Neutrophil (primary cell): ENCODE data around the gene TM4SF18.

ENCODE experiments used
- H3K27ac ChIP-seq: fragments of 200-600 bp; sonication (generic); 2 replicates; pipeline ENCODE4 v1.5.1; 2016; ENCODE audit warnings: mild to moderate bottlenecking, moderate library complexity
- H3K27me3 ChIP-seq: fragments of 200-600 bp; sonication (generic); 2 replicates; pipeline ENCODE4 v1.6.0; 2016; ENCODE audit warnings: mild to moderate bottlenecking
- H3K36me3 ChIP-seq: fragments of 200-600 bp; sonication (generic); 2 replicates; pipeline ENCODE4 v1.5.1; 2017
- H3K4me1 ChIP-seq, 2 experiments: fragments of 200-600 bp in 1 of 2; sonication (generic) in 1 of 2; 1 replicate in 1 of 2; 2 replicates in 1 of 2; pipeline versions ENCODE4 v1.5.1 to v1.6.1; 2013 to 2016; ENCODE audit warnings: low read depth in 1 of 2, low read length in 1 of 2, mild to moderate bottlenecking in 1 of 2, moderate library complexity in 1 of 2; ENCODE audit not compliant: control insufficient read depth in 1 of 2, insufficient read depth in 1 of 2
- H3K4me3 ChIP-seq, 2 experiments: fragments of 200-600 bp in 1 of 2; sonication (generic) in 1 of 2; 1 replicate in 1 of 2; 2 replicates in 1 of 2; pipeline ENCODE4 v1.5.1; 2013 to 2016; ENCODE audit warnings: low read depth in 1 of 2, low read length in 1 of 2, mild to moderate bottlenecking in 1 of 2, moderate library complexity in 1 of 2
- H3K9me3 ChIP-seq: fragments of 200-600 bp; sonication (generic); 2 replicates; pipeline ENCODE4 v1.5.1; 2016
- CTCF ChIP-seq: fragments of 200-600 bp; sonication (generic); IDR thresholded peaks from 2 replicates; pipeline ENCODE4 v1.5.1; 2016; ENCODE audit warnings: antibody characterized with exemption

The TM4SF18 gene

DNA sequence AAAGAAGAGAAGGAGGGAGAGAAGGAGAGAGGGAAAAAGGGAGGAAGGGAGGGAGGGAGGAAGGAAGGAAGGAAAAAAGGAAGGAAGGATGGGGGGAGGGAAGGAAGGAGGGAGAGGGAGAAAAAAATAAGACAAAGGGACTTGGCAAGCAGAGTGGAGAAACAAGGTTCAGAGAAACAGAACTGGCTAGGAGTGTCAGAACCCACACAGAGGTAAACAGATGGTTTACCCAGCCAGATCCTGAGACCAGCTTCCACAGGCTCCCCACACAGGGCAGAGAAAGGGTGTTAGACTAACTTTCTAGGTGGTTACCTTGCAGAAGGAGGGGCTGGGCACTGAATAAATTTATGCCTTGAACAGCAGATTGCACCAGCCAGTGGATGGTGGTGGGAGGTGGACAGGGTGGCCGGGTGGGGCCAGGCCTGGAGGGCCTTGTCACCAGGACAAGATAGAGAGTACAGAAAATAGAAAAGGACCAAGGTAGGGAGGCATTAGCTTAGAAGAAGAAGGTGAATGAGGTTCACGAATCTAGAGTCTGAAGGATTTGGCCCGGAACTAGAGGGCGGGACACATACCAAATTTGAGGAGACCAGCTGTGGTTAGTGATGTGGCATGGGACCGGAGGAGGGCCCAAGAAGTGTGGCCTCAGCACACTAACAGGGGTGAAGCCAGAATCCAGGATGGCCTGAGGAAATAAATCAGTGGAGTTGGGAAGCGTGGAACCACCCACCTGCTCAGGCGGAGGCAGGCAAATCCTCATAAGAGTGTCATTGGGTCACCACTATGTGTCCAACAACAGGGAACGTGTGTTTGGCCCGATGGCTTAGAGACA, 45.3 kb upstream of the TM4SF18 start:
- H3K36me3 ChIP-seq = no peaks in the 10 kb centered on the region
- TF ChIP-seq CTCF = no peak
- no peak overlapping the region for H3K4me3 ChIP-seq
- no peaks in the 10 kb centered on the region for H3K4me1 ChIP-seq
- H3K27me3 ChIP-seq = peaks cover 34% of the 10 kb centered on the region
- no peak overlapping the region for H3K27ac ChIP-seq
- no peaks in the 10 kb centered on the region for H3K9me3 ChIP-seq

DNA sequence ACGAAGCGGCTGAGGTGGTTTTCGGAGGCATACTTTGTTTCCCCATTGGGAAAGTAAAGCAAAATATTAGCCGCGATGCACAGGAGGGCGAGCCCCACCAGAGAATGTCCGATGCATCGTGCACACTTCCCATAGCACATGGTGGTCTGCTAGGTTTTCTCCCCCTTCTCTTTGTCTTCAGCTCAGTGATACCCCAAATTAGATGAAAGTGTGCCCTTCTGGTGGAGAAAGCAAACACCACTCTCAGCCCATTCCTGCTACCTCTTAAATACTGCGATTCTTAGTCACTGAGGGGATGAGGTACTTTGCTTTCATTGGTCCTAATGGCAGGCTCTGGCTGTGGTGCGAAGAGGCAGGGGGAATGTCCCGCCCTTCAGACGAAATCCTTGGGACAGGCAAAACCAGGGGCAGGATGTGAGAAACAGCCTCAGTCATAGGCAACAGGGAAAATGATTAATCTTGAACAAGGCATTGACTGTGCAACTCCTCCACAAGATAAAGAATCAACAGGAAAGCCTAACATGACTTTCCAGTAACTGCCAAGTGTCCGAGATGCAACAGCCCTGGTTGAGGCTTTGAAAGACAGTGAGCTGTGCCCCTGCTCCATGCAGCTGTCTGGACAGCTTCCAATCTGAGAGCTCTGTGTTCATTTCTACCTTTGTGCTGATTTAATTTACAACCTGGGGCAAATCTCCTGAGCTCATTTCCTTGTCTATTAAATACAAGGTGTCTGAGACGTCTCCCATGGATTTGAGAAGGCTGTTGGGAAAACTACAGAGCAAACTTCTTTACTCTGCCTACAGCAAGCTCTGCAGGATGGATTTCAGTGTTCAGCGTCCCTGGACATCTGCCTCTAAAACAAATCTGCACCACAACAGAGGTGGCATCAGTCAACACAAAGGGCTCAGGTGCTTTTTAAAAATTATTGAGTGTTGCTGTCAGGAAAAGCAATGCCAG, 44.2 kb upstream of the TM4SF18 start, which contains the start of gene TM4SF1:
TSS of gene TM4SF1 (minus strand) at position 242 of the 957 bp plus-strand sequence. CDS start at position 140, 102 bp downstream.
- Histone ChIP-seq H3K4me3 (no peak within 1 kb of the TSS), H3K27me3 (peaks cover 34% of the 10 kb centered on the region), H3K27ac (peak within 1 kb of the TSS; percentile 11), H3K9me3 (no peaks in the 10 kb centered on the region), H3K36me3 (no peaks in the 10 kb centered on the region), H3K4me1 (no peaks in the 10 kb centered on the region)
- no peak for TF ChIP-seq CTCF

DNA sequence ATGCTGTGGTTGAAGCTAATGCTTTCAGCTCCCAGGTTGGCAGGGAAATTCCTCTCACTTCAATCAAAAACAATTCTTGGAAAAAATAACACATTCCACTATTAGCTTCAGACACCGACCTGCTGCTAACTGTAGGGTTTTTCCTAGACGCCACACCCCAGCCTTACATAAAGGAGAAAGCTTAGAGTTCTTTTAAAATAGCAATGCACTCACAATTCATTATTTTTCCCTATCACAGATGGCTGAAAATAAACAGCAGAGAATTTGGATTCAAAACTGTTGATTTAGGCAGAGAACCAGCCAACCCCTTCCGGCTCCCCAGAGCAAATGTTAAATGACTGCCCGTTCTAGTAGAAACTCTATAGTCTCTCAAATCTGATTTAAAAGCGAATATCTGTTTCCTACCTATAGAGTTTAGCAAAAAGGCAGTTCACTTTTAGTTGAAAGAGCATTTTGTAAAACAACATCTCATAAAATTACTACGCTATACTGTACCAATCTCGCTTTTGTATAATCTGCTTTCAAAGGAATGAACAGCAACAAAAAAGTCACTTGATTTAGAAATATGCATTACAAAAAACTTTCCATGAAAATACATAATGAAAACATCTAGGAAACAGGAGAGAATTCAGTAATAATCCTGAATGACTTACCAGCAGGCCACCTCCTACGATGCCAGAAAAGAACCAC, 43.4 kb upstream of the TM4SF18 start:
- peaks cover 34% of the 10 kb centered on the region for H3K27me3 ChIP-seq
- no peaks in the 10 kb centered on the region for H3K9me3 ChIP-seq
- TF ChIP-seq CTCF = no peak
- H3K27ac ChIP-seq = no peak overlapping the region
- H3K4me3 ChIP-seq = no peak overlapping the region
- H3K4me1 ChIP-seq = no peaks in the 10 kb centered on the region
- H3K36me3 ChIP-seq = no peaks in the 10 kb centered on the region

GRCh38 chr3:149375501-149376196, 42.2 kb upstream of the TM4SF18 start:
- Histone ChIP-seq H3K27me3 (peaks cover 34% of the 10 kb centered on the region), H3K4me3 (no peak overlapping the region), H3K27ac (no peak overlapping the region), H3K4me1 (peaks cover 6% of the 10 kb centered on the region in 2 experiments), H3K9me3 (no peaks in the 10 kb centered on the region), H3K36me3 (no peaks in the 10 kb centered on the region)
- TF ChIP-seq CTCF = no peak
